Naive thymus-derived CD8-positive, alpha-beta T cell (primary cell): ENCODE data around the gene ADAMTS15. TPM values are rescaled to one million over a fixed set of nuclear protein-coding genes. Genes with fewer than 3 reads are reported as not detected.
A peak's percentile ranks its signal among the peaks of the same experiment; 100 is the strongest.
"Not testable (repeated sequence)": the region's sequence is repeated elsewhere in the genome, so short reads cannot be mapped to it uniquely, and the experiment has no call there.

Experiments
- ATAC-seq, 2 donors: fragments of 150-1000 bp; cut with Tn5 transposase in 1 of 2; sonication (Bioruptor Pico), chemical (Tn5 transposase) in 1 of 2; 1 replicate in 1 of 2; 2 replicates in 1 of 2; pipeline ENCODE4 v1.10.0; 2021; ENCODE audit warnings: mild to moderate bottlenecking in 2 of 2, moderate library complexity in 2 of 2
- POLR2A ChIA-PET: fragments of 350-600 bp; sonication (Branson Sonifier 250); formaldehyde crosslinking; loops from one replicate; lab custom pipeline; 2021; ENCODE audit warnings: antibody characterized with exemption; lab: Charles Lee
- DNase-seq, 10 donors: peaks; one replicate each; pipeline versions ENCODE4 v3.0.0 to v3.0.0-alpha.2; 2020 to 2022
- H3K27ac Mint-ChIP-seq, 10 donors: one replicate each; pipeline ENCODE4 v1.8.0; 2020 to 2022; ENCODE audit warnings: mild to moderate bottlenecking in 10 of 10, mixed read lengths in 10 of 10, moderate library complexity in 4 of 10, inconsistent platforms in 1 of 10
- H3K27me3 Mint-ChIP-seq, 5 donors: one replicate each; pipeline ENCODE4 v1.8.0; 2021 to 2022; ENCODE audit warnings: mixed read lengths in 5 of 5
- H3K36me3 Mint-ChIP-seq, 3 donors: one replicate each; pipeline ENCODE4 v1.8.0; 2020 to 2022; ENCODE audit warnings: mixed read lengths in 3 of 3, mild to moderate bottlenecking in 2 of 3, inconsistent platforms in 1 of 3
- H3K4me1 Mint-ChIP-seq, 4 donors: one replicate each; pipeline ENCODE4 v1.8.0; 2021 to 2022; ENCODE audit warnings: mixed read lengths in 4 of 4
- H3K4me3 Mint-ChIP-seq, 10 donors: one replicate each; pipeline ENCODE4 v1.8.0; 2020 to 2022; ENCODE audit warnings: mild to moderate bottlenecking in 10 of 10, mixed read lengths in 10 of 10, moderate library complexity in 6 of 10, inconsistent platforms in 1 of 10
- H3K9me3 Mint-ChIP-seq, 9 donors: one replicate each; pipeline ENCODE4 v1.8.0; 2020 to 2022; ENCODE audit warnings: mixed read lengths in 9 of 9, mild to moderate bottlenecking in 3 of 9, inconsistent platforms in 1 of 9, moderate library complexity in 1 of 9
- polyA plus RNA-seq, 3 donors: library from polyadenylated mRNA; unstranded; fragments of 300-500 nt; fragmentation: Illumina TruSeq; gene quantifications; one replicate each; pipeline ENCODE4 v1.2.3, GENCODE V29; 2021
- total RNA-seq, 8 experiments: library from RNA in 2 of 8; stranded (reverse) in 2 of 8; gene quantifications; one replicate each; pipeline ENCODE4 v1.2.3 and lab custom pipeline; 2021 to 2026

Gene ADAMTS15
- total and polyA plus RNA-seq, 5 experiments from 2014 or later = 0.05 TPM; not detected in 4

- no peak overlapping the region for H3K4me3 Mint-ChIP-seq
- H3K4me1 Mint-ChIP-seq = peaks cover 4 to 15% (median 14%) of the 10 kb centered on the region in 4 donors
- H3K27me3 Mint-ChIP-seq = peaks cover 17 to 41% (median 34%) of the 10 kb centered on the region in 5 donors
- POLR2A ChIA-PET = no interaction called here
- H3K9me3 Mint-ChIP-seq = no peaks in the 10 kb centered on the region
- DNase-seq (no peak), ATAC-seq (no peak)
- no peak overlapping the region for H3K27ac Mint-ChIP-seq
- no peaks in the 10 kb centered on the region for H3K36me3 Mint-ChIP-seq
Measured at GRCh38 chr11:130431801-130432200, 16.6 kb upstream of the ADAMTS15 start.

- ATAC-seq (no peak), DNase-seq (no peak)
- H3K4me1 Mint-ChIP-seq = peaks cover under 1 to 16% (median 10%) of the 10 kb centered on the region in 4 donors
- H3K27me3 Mint-ChIP-seq = peaks cover 12 to 33% (median 29%) of the 10 kb centered on the region in 5 donors
- no peak overlapping the region for H3K4me3 Mint-ChIP-seq
- H3K36me3 Mint-ChIP-seq = no peaks in the 10 kb centered on the region
- no peaks in the 10 kb centered on the region for H3K9me3 Mint-ChIP-seq
- POLR2A ChIA-PET = no interaction called here
- H3K27ac Mint-ChIP-seq = no peak overlapping the region
Measured at GRCh38 chr11:130433357-130433756, 15.1 kb upstream of the ADAMTS15 start.

GRCh38 chr11:130434521-130435223, 13.8 kb upstream of the ADAMTS15 start:
- ATAC-seq (peak; percentile 87 to 92), DNase-seq (peak; percentile 38 to 80 (median 62))
- Mint-ChIP-seq H3K27ac (no peak overlapping the region), H3K27me3 (peaks cover 2 to 20% (median 16%) of the 10 kb centered on the region in 5 donors), H3K4me1 (peaks cover 11 to 16% (median 12%) of the 10 kb centered on the region in 4 donors), H3K9me3 (no peaks in the 10 kb centered on the region), H3K4me3 (no peak overlapping the region), H3K36me3 (no peaks in the 10 kb centered on the region)
- POLR2A ChIA-PET = no interaction called here

GRCh38 chr11:130435671-130436070, 12.8 kb upstream of the ADAMTS15 start:
- H3K27me3 Mint-ChIP-seq = peaks cover 2 to 11% (median 10%) of the 10 kb centered on the region in 5 donors
- no peak overlapping the region for H3K27ac Mint-ChIP-seq
- ATAC-seq (no peak), DNase-seq (no peak)
- H3K4me1 Mint-ChIP-seq = peaks cover 11 to 21% (median 14%) of the 10 kb centered on the region in 4 donors
- H3K4me3 Mint-ChIP-seq = peak overlapping the region in 5 of 10 donors; percentile 15 to 72 (median 25)
- no peaks in the 10 kb centered on the region for H3K36me3 Mint-ChIP-seq
- no peaks in the 10 kb centered on the region for H3K9me3 Mint-ChIP-seq
- POLR2A ChIA-PET = no interaction called here

- H3K4me3 Mint-ChIP-seq = no peak overlapping the region
Measured at GRCh38 chr11:130436171-130436570, 12.3 kb upstream of the ADAMTS15 start.

GRCh38 chr11:130437848-130438247, 10.6 kb upstream of the ADAMTS15 start:
- POLR2A ChIA-PET = no interaction called here
- peaks cover 11 to 19% (median 14%) of the 10 kb centered on the region in 4 donors for H3K4me1 Mint-ChIP-seq
- H3K9me3 Mint-ChIP-seq = no peaks in the 10 kb centered on the region
- DNase-seq (no peak), ATAC-seq (no peak)
- no peaks in the 10 kb centered on the region for H3K36me3 Mint-ChIP-seq
- H3K4me3 Mint-ChIP-seq = no peak overlapping the region
- peaks cover 0 to 9% (median 2%) of the 10 kb centered on the region in 5 donors for H3K27me3 Mint-ChIP-seq
- H3K27ac Mint-ChIP-seq = peak overlapping the region in 3 of 10 donors; percentile 8 to 78 (median 42)

More at GRCh38 chr11:130436171-130436570, 12.3 kb upstream of the ADAMTS15 start:
- Mint-ChIP-seq H3K27ac (no peak overlapping the region), H3K9me3 (no peaks in the 10 kb centered on the region), H3K4me1 (peaks cover 11 to 20% (median 14%) of the 10 kb centered on the region in 4 donors), H3K27me3 (peaks cover 1 to 10% (median 5%) of the 10 kb centered on the region in 5 donors), H3K36me3 (no peaks in the 10 kb centered on the region)
- no peak for ATAC-seq
- POLR2A ChIA-PET = no interaction called here
- no peak for DNase-seq

GRCh38 chr11:130438401-130439159, 9.9 kb upstream of the ADAMTS15 start:
- POLR2A ChIA-PET, H3K36me3 Mint-ChIP-seq: not testable (repeated sequence)
- peak overlapping the region in 4 of 10 donors; percentile 4 to 42 (median 28) for H3K4me3 Mint-ChIP-seq

GRCh38 chr11:130439160-130439519, 9.3 kb upstream of the ADAMTS15 start:
- ATAC-seq = no peak
- POLR2A ChIA-PET = no interaction called here
- peaks cover 0 to 7% (median 2%) of the 10 kb centered on the region in 5 donors for H3K27me3 Mint-ChIP-seq
- H3K4me3 Mint-ChIP-seq = peak overlapping the region in 6 of 10 donors; percentile 2 to 42 (median 14)
- H3K27ac Mint-ChIP-seq = peak overlapping the region in 3 of 10 donors; percentile 11 to 45 (median 29)
- H3K36me3 Mint-ChIP-seq = no peaks in the 10 kb centered on the region
- peaks cover 11 to 19% (median 14%) of the 10 kb centered on the region in 4 donors for H3K4me1 Mint-ChIP-seq
- DNase-seq = peak in 1 of 10 donors; percentile 6
- H3K9me3 Mint-ChIP-seq = no peaks in the 10 kb centered on the region

More at GRCh38 chr11:130438401-130439159, 9.9 kb upstream of the ADAMTS15 start:
- ATAC-seq, DNase-seq, H3K27me3 Mint-ChIP-seq, H3K9me3 Mint-ChIP-seq: not testable (repeated sequence)
- Mint-ChIP-seq H3K4me1 (peaks cover 11 to 19% (median 14%) of the 10 kb centered on the region in 4 donors), H3K27ac (peak overlapping the region in 2 of 10 donors; percentile 11 to 29)

- POLR2A ChIA-PET = no interaction called here
- no peak overlapping the region for H3K4me3 Mint-ChIP-seq
- no peak for DNase-seq
- H3K36me3 Mint-ChIP-seq = no peaks in the 10 kb centered on the region
- no peak for ATAC-seq
- peak overlapping the region in 1 of 10 donors; percentile 16 for H3K27ac Mint-ChIP-seq
- H3K9me3 Mint-ChIP-seq = no peaks in the 10 kb centered on the region
- peaks cover 11 to 19% (median 14%) of the 10 kb centered on the region in 4 donors for H3K4me1 Mint-ChIP-seq
- peaks cover 0 to 10% (median 6%) of the 10 kb centered on the region in 5 donors for H3K27me3 Mint-ChIP-seq
Measured at GRCh38 chr11:130439876-130440275, 8.6 kb upstream of the ADAMTS15 start.

GRCh38 chr11:130441719-130442118, 6.7 kb upstream of the ADAMTS15 start:
- ATAC-seq (no peak), DNase-seq (no peak)
- H3K4me1 Mint-ChIP-seq = peaks cover 11 to 19% (median 14%) of the 10 kb centered on the region in 4 donors
- H3K36me3 Mint-ChIP-seq = no peaks in the 10 kb centered on the region
- no peak overlapping the region for H3K27ac Mint-ChIP-seq
- H3K27me3 Mint-ChIP-seq = peaks cover 2 to 18% (median 14%) of the 10 kb centered on the region in 5 donors
- H3K9me3 Mint-ChIP-seq = no peaks in the 10 kb centered on the region
- H3K4me3 Mint-ChIP-seq = no peak overlapping the region
- POLR2A ChIA-PET = no interaction called here

GRCh38 chr11:130442737-130443136, 5.7 kb upstream of the ADAMTS15 start:
- POLR2A ChIA-PET = no interaction called here
- no peak for ATAC-seq
- Mint-ChIP-seq H3K27ac (no peak overlapping the region), H3K36me3 (no peaks in the 10 kb centered on the region), H3K9me3 (no peaks in the 10 kb centered on the region), H3K4me3 (no peak overlapping the region), H3K4me1 (peaks cover 11 to 19% (median 14%) of the 10 kb centered on the region in 4 donors), H3K27me3 (peaks cover 7 to 23% (median 18%) of the 10 kb centered on the region in 5 donors)
- no peak for DNase-seq

GRCh38 chr11:130445788-130446187, 2.7 kb upstream of the ADAMTS15 start:
- POLR2A ChIA-PET = no interaction called here
- no peak overlapping the region for H3K27ac Mint-ChIP-seq
- no peaks in the 10 kb centered on the region for H3K36me3 Mint-ChIP-seq
- peaks cover 8 to 52% (median 32%) of the 10 kb centered on the region in 5 donors for H3K27me3 Mint-ChIP-seq
- no peak overlapping the region for H3K4me3 Mint-ChIP-seq
- no peak for ATAC-seq
- DNase-seq = no peak
- peaks cover 0 to 13% (median 4%) of the 10 kb centered on the region in 4 donors for H3K4me1 Mint-ChIP-seq
- no peaks in the 10 kb centered on the region for H3K9me3 Mint-ChIP-seq

- peaks cover 6 to 69% (median 37%) of the 10 kb centered on the region in 5 donors for H3K27me3 Mint-ChIP-seq
- POLR2A ChIA-PET = no interaction called here
- H3K4me1 Mint-ChIP-seq = peaks cover 0 to 13% (median 4%) of the 10 kb centered on the region in 4 donors
- peak overlapping the region in 1 of 10 donors; percentile 59 for H3K27ac Mint-ChIP-seq
- DNase-seq (no peak), ATAC-seq (no peak)
- no peaks in the 10 kb centered on the region for H3K9me3 Mint-ChIP-seq
- peak overlapping the region in 7 of 10 donors; percentile 32 to 76 (median 56) for H3K4me3 Mint-ChIP-seq
- no peaks in the 10 kb centered on the region for H3K36me3 Mint-ChIP-seq
Measured at GRCh38 chr11:130448039-130448415, 418 bp upstream of the ADAMTS15 start.
